Psoas muscle (tissue), 8 donors: ENCODE measurements around the gene PEAR1. TPM values are rescaled to one million over a fixed set of nuclear protein-coding genes. Genes with fewer than 3 reads are reported as not detected.

Source experiments
- ATAC-seq, 4 donors: fragments of 200-7000 bp; cut with Tn5 transposase; one replicate each; pipeline ENCODE4 v1.9.1; 2020; ENCODE audit warnings: moderate library complexity in 3 of 4, mild to moderate bottlenecking in 2 of 4
- DNase-seq, 2 donors: peaks; one replicate each; pipeline ENCODE4 v3.0.0-alpha.2; 2020
- H3K27ac ChIP-seq: fragments of 200-600 bp; one replicate; pipeline ENCODE4 v1.8.0; 2022
- H3K27me3 ChIP-seq, 3 donors: fragments of 200-600 bp in 1 of 3; one replicate each; pipeline versions ENCODE4 v1.6.1 to v1.8.0; 2013 to 2022; ENCODE audit warnings: low read length in 2 of 3, mild to moderate bottlenecking in 2 of 3, moderate library complexity in 1 of 3; ENCODE audit not compliant: insufficient read depth in 3 of 3
- H3K36me3 ChIP-seq, 2 donors: fragments of 200-600 bp in 1 of 2; one replicate each; pipeline versions ENCODE4 v1.6.1 to v1.8.0; 2013 to 2022; ENCODE audit warnings: low read depth in 1 of 2, mild to moderate bottlenecking in 1 of 2, moderate library complexity in 1 of 2; ENCODE audit not compliant: insufficient read depth in 1 of 2
- H3K4me1 ChIP-seq: fragments of 200-600 bp; one replicate; pipeline ENCODE4 v1.8.0; 2022
- H3K4me3 ChIP-seq: fragments of 200-600 bp; one replicate; pipeline ENCODE4 v1.8.0; 2022; ENCODE audit warnings: mild to moderate bottlenecking
- H3K9me3 ChIP-seq: fragments of 200-600 bp; one replicate; pipeline ENCODE4 v1.8.0; 2022
- CTCF ChIP-seq: fragments of 200-600 bp; IDR thresholded peaks from one replicate; pipeline ENCODE4 v1.8.0; 2022; ENCODE audit warnings: antibody characterized with exemption
- WGBS, 3 donors: extraction: QIAGEN DNeasy Blood & Tissue Kit; methylation state at CpG; one replicate each; pipeline versions ENCODE4 v1.1.6 to v1.1.7; 2013; 5-methylcytosine and 5-hydroxymethylcytosine counted together
- intact Hi-C, 2 donors: fragments of 100-400 bp; cut with DNase I; formaldehyde crosslinking; loops; one replicate each; pipeline versions ENCODE4 v1.11.0 to v1.14.2; 2022
- polyA plus RNA-seq, 3 donors: library from polyadenylated mRNA; stranded (reverse); fragments of 200-250 nt; gene quantifications; one replicate each; pipeline ENCODE4 v1.2.3, GENCODE V29; 2013
- total RNA-seq, 4 donors: library from RNA; stranded (reverse); fragmentation: NEBNext Ultra II Directional in 2 of 4; extraction: Animal tissue kit (Norgen Biotek cat#: 25700) in 2 of 4; gene quantifications; one replicate each; pipeline versions ENCODE4 v1.2.1 to v1.2.4, GENCODE V29; 2021 to 2023
- donor health status: healthy with polysubstance abuse.
- donor health status: DM: no; HTN: no; CAD: no; lungs with moderate emphysema.
- donor health status: Bipolar disorder and iron deficiency.
- donor health status: healthy.
- donor health status: DM: yes; HTN: yes; CAD: no.
- donor health status: DM: no; HTN: no; CAD: no.
- donor health status: DM: no; HTN: no; CAD: no.
- donor health status: DM: yes; HTN: yes; CAD: no.

Gene PEAR1
- total and polyA plus RNA-seq, 7 donors = 2.1 to 7.3 (median 3.8) TPM

- no peak for ATAC-seq
- DNase-seq = peak in 1 of 2 donors; percentile 42
- H3K27me3 ChIP-seq = no peaks in the 10 kb centered on the region
- TF ChIP-seq CTCF = no peak
- H3K4me3 ChIP-seq = no peak overlapping the region
- no peaks in the 10 kb centered on the region for H3K4me1 ChIP-seq
- H3K27ac ChIP-seq = no peak overlapping the region
- 80 to 84% (median 81%) methylated on average over 11 of the region's 11 CpGs for WGBS, 3 donors
- no peaks in the 10 kb centered on the region for H3K9me3 ChIP-seq
- intact Hi-C loops = no loop called here
- H3K36me3 ChIP-seq = peaks cover 0 to 100% of the 10 kb centered on the region in 2 donors
Measured at GRCh38 chr1:156945881-156946661, 52.6 kb downstream of the PEAR1 start.

GRCh38 chr1:156947127-156947526, 53.6 kb downstream of the PEAR1 start:
- DNase-seq (no peak), ATAC-seq (no peak)
- Histone ChIP-seq H3K36me3 (peaks cover 6 to 99% of the 10 kb centered on the region in 2 donors), H3K4me3 (no peak overlapping the region), H3K4me1 (no peaks in the 10 kb centered on the region), H3K27me3 (no peaks in the 10 kb centered on the region), H3K27ac (no peak overlapping the region), H3K9me3 (no peaks in the 10 kb centered on the region)
- TF ChIP-seq CTCF = no peak
- intact Hi-C loops = no loop called here
- WGBS, 3 donors = 95 to 97% (median 95%) methylated on average over 9 of the region's 9 CpGs

- no peaks in the 10 kb centered on the region for H3K27me3 ChIP-seq
- H3K4me3 ChIP-seq = no peak overlapping the region
- H3K36me3 ChIP-seq = peaks cover 6 to 99% of the 10 kb centered on the region in 2 donors
- H3K9me3 ChIP-seq = no peaks in the 10 kb centered on the region
- ATAC-seq (peak in 1 of 4 donors; percentile 17), DNase-seq (peak in 1 of 2 donors; percentile 24)
- no peak overlapping the region for H3K27ac ChIP-seq
- TF ChIP-seq CTCF = no peak
- intact Hi-C loops = no loop called here
- H3K4me1 ChIP-seq = no peaks in the 10 kb centered on the region
- WGBS, 3 donors = 92 to 97% (median 95%) methylated on average over 17 of the region's 17 CpGs
Measured at GRCh38 chr1:156947818-156948525, 54.5 kb downstream of the PEAR1 start.

- peaks cover 6 to 93% of the 10 kb centered on the region in 2 donors for H3K36me3 ChIP-seq
Measured at GRCh38 chr1:156948708-156949107, 55.2 kb downstream of the PEAR1 start.

More at GRCh38 chr1:156948708-156949107, 55.2 kb downstream of the PEAR1 start:
- no peak overlapping the region for H3K27ac ChIP-seq
- intact Hi-C loops = no loop called here
- no peak overlapping the region for H3K4me3 ChIP-seq
- H3K9me3 ChIP-seq = no peaks in the 10 kb centered on the region
- no peaks in the 10 kb centered on the region for H3K27me3 ChIP-seq
- DNase-seq = no peak
- H3K4me1 ChIP-seq = no peaks in the 10 kb centered on the region
- 72 to 77% (median 76%) methylated on average over 4 of the region's 4 CpGs for WGBS, 3 donors
- TF ChIP-seq CTCF = no peak
- no peak for ATAC-seq
